Stimulated activated CD8-positive, alpha-beta memory T cell treated with anti-CD3 and anti-CD28 coated beads, Interleukin-2, amount 100 ng/mL, for 48 hours (primary cell): ENCODE results near the gene LATS2.
"Not testable (repeated sequence)": the region's sequence is repeated elsewhere in the genome, so short reads cannot be mapped to it uniquely, and the experiment has no call there.

ENCODE experiments used
- DNase-seq, 2 donors: peaks; one replicate each; pipeline ENCODE4 v3.0.0-alpha.2; 2020; ENCODE audit warnings: low read depth in 2 of 2

Gene LATS2

GRCh38 chr13:21075379-21076249, 14.2 kb upstream of the LATS2 start:
- peak in 1 of 2 donors; percentile 2 for DNase-seq

- DNase-seq, result peak in 1 of 2 donors; percentile 16
These were observed 13.6 kb upstream of the LATS2 start for GRCh38 chr13:21075011-21075378.

GRCh38 chr13:21074546-21074945, 13.2 kb upstream of the LATS2 start:
- DNase-seq, result no peak

GRCh38 chr13:21071924-21072323, 10.5 kb upstream of the LATS2 start:
- no peak for DNase-seq

- no peak for DNase-seq
These were observed 9.6 kb upstream of the LATS2 start for GRCh38 chr13:21071015-21071414.

- no peak for DNase-seq
These were observed 8.2 kb upstream of the LATS2 start for GRCh38 chr13:21069561-21070004.

GRCh38 chr13:21067848-21068247, 6.5 kb upstream of the LATS2 start:
- DNase-seq, result no peak

GRCh38 chr13:21066946-21067345, 5.6 kb upstream of the LATS2 start:
- no peak for DNase-seq

GRCh38 chr13:21065686-21066085, 4.3 kb upstream of the LATS2 start:
- no peak for DNase-seq

- DNase-seq, result no peak
These were observed 1.6 kb upstream of the LATS2 start for GRCh38 chr13:21063031-21063430.

GRCh38 chr13:21060338-21061028, 903 bp downstream of the LATS2 start:
- DNase-seq, result no peak

GRCh38 chr13:21059641-21060337, 1.6 kb downstream of the LATS2 start:
- no peak for DNase-seq

- no peak for DNase-seq
These were observed 3.0 kb downstream of the LATS2 start for GRCh38 chr13:21058361-21058760.

GRCh38 chr13:21055511-21056045, 5.8 kb downstream of the LATS2 start:
- no peak for DNase-seq

GRCh38 chr13:21055016-21055415, 6.4 kb downstream of the LATS2 start:
- no peak for DNase-seq

GRCh38 chr13:21054313-21054712, 7.1 kb downstream of the LATS2 start:
- DNase-seq, result no peak

GRCh38 chr13:21053231-21053630, 8.2 kb downstream of the LATS2 start:
- no peak for DNase-seq

GRCh38 chr13:21051675-21052074, 9.7 kb downstream of the LATS2 start:
- DNase-seq, result no peak

- no peak for DNase-seq
These were observed 10.8 kb downstream of the LATS2 start for GRCh38 chr13:21050288-21051197.

GRCh38 chr13:21049731-21050130, 11.7 kb downstream of the LATS2 start:
- DNase-seq, result not testable (repeated sequence)
